Activated T-helper 17 cell treated with anti-CD3 and anti-CD28 coated beads, Interleukin-2, amount 50 U/mL, for 72 hours (primary cell): Measurements from ENCODE around the gene KCNJ5. TPM values are rescaled to one million over a fixed set of nuclear protein-coding genes. Genes with fewer than 3 reads are reported as not detected.
A peak's percentile ranks its signal among the peaks of the same experiment; 100 is the strongest.

ENCODE experiments used
- ATAC-seq: fragments of 150-1000 bp; cut with Tn5 transposase; replicated peaks from 2 replicates; pipeline ENCODE4 v1.10.0; 2021; ENCODE audit warnings: mild to moderate bottlenecking, moderate library complexity
- H3K27ac Mint-ChIP-seq: one replicate; pipeline ENCODE4 v1.8.0; 2022; ENCODE audit warnings: mixed read lengths
- H3K27me3 Mint-ChIP-seq: one replicate; pipeline ENCODE4 v1.8.0; 2022; ENCODE audit warnings: mixed read lengths
- H3K36me3 Mint-ChIP-seq: one replicate; pipeline ENCODE4 v1.8.0; 2022; ENCODE audit warnings: low read depth, mild to moderate bottlenecking, mixed read lengths
- H3K4me1 Mint-ChIP-seq: one replicate; pipeline ENCODE4 v1.8.0; 2022; ENCODE audit warnings: mixed read lengths
- H3K4me3 Mint-ChIP-seq: one replicate; pipeline ENCODE4 v1.8.0; 2022; ENCODE audit warnings: mild to moderate bottlenecking, mixed read lengths
- H3K9me3 Mint-ChIP-seq: one replicate; pipeline ENCODE4 v1.8.0; 2022; ENCODE audit warnings: mixed read lengths
- total RNA-seq, 2 donors: library from RNA; stranded (reverse); gene quantifications; one replicate each; pipeline ENCODE4 v1.2.3, GENCODE V29; 2022

KCNJ5 gene
- total RNA-seq, 2 donors from 2014 or later = not detected

- Mint-ChIP-seq H3K9me3 (no peaks in the 10 kb centered on the region), H3K27ac (no peak overlapping the region), H3K36me3 (no peaks in the 10 kb centered on the region), H3K27me3 (no peaks in the 10 kb centered on the region), H3K4me1 (no peaks in the 10 kb centered on the region), H3K4me3 (no peak overlapping the region)
- no peak for ATAC-seq
Observed at GRCh38 chr11:128934926-128935325, 43.8 kb downstream of the KCNJ5 start.

GRCh38 chr11:128936606-128937251 is 45.6 kb downstream of the KCNJ5 start:
- H3K36me3 Mint-ChIP-seq = no peaks in the 10 kb centered on the region
- no peak overlapping the region for H3K4me3 Mint-ChIP-seq
- no peaks in the 10 kb centered on the region for H3K4me1 Mint-ChIP-seq
- H3K27ac Mint-ChIP-seq = no peak overlapping the region
- ATAC-seq = no peak
- H3K9me3 Mint-ChIP-seq = no peaks in the 10 kb centered on the region
- no peaks in the 10 kb centered on the region for H3K27me3 Mint-ChIP-seq

- no peak overlapping the region for H3K27ac Mint-ChIP-seq
- no peaks in the 10 kb centered on the region for H3K36me3 Mint-ChIP-seq
- no peak overlapping the region for H3K4me3 Mint-ChIP-seq
- no peak for ATAC-seq
- H3K9me3 Mint-ChIP-seq = no peaks in the 10 kb centered on the region
- no peaks in the 10 kb centered on the region for H3K27me3 Mint-ChIP-seq
- H3K4me1 Mint-ChIP-seq = no peaks in the 10 kb centered on the region
Observed at GRCh38 chr11:128937480-128937879, 46.3 kb downstream of the KCNJ5 start.

- H3K4me1 Mint-ChIP-seq = no peaks in the 10 kb centered on the region
- H3K36me3 Mint-ChIP-seq = no peaks in the 10 kb centered on the region
- peak overlapping the region; percentile 71 for H3K27ac Mint-ChIP-seq
- H3K27me3 Mint-ChIP-seq = no peaks in the 10 kb centered on the region
- no peak overlapping the region for H3K4me3 Mint-ChIP-seq
- no peaks in the 10 kb centered on the region for H3K9me3 Mint-ChIP-seq
- no peak for ATAC-seq
Observed at GRCh38 chr11:128938156-128938885, 47.2 kb downstream of the KCNJ5 start.

- Mint-ChIP-seq H3K36me3 (no peaks in the 10 kb centered on the region), H3K4me3 (no peak overlapping the region), H3K27ac (no peak overlapping the region), H3K4me1 (no peaks in the 10 kb centered on the region), H3K9me3 (no peaks in the 10 kb centered on the region), H3K27me3 (peaks cover 2% of the 10 kb centered on the region)
- ATAC-seq = no peak
Observed at GRCh38 chr11:128939591-128939990, 48.4 kb downstream of the KCNJ5 start.

- H3K27me3 Mint-ChIP-seq = peaks cover 3% of the 10 kb centered on the region
- H3K4me1 Mint-ChIP-seq = no peaks in the 10 kb centered on the region
- no peak overlapping the region for H3K27ac Mint-ChIP-seq
- no peak overlapping the region for H3K4me3 Mint-ChIP-seq
- H3K36me3 Mint-ChIP-seq = no peaks in the 10 kb centered on the region
- no peak for ATAC-seq
- H3K9me3 Mint-ChIP-seq = no peaks in the 10 kb centered on the region
Observed at GRCh38 chr11:128940156-128940555, 49.0 kb downstream of the KCNJ5 start.

GRCh38 chr11:128940603-128941002 is 49.4 kb downstream of the KCNJ5 start:
- H3K4me1 Mint-ChIP-seq = no peaks in the 10 kb centered on the region
- no peak for ATAC-seq
- H3K27ac Mint-ChIP-seq = no peak overlapping the region
- no peak overlapping the region for H3K4me3 Mint-ChIP-seq
- H3K36me3 Mint-ChIP-seq = no peaks in the 10 kb centered on the region
- H3K27me3 Mint-ChIP-seq = peaks cover 5% of the 10 kb centered on the region
- H3K9me3 Mint-ChIP-seq = no peaks in the 10 kb centered on the region

- Mint-ChIP-seq H3K9me3 (no peaks in the 10 kb centered on the region), H3K4me3 (no peak overlapping the region), H3K27me3 (peaks cover 6% of the 10 kb centered on the region), H3K27ac (no peak overlapping the region), H3K4me1 (no peaks in the 10 kb centered on the region), H3K36me3 (no peaks in the 10 kb centered on the region)
- no peak for ATAC-seq
Observed at GRCh38 chr11:128941110-128941509, 50.0 kb downstream of the KCNJ5 start.

- Mint-ChIP-seq H3K4me3 (no peak overlapping the region), H3K4me1 (no peaks in the 10 kb centered on the region), H3K36me3 (no peaks in the 10 kb centered on the region), H3K9me3 (no peaks in the 10 kb centered on the region), H3K27me3 (peaks cover 6% of the 10 kb centered on the region), H3K27ac (no peak overlapping the region)
- ATAC-seq = no peak
Observed at GRCh38 chr11:128941573-128942271, 50.6 kb downstream of the KCNJ5 start.

- Mint-ChIP-seq H3K9me3 (no peaks in the 10 kb centered on the region), H3K4me3 (no peak overlapping the region), H3K36me3 (no peaks in the 10 kb centered on the region), H3K27ac (no peak overlapping the region), H3K27me3 (peaks cover 6% of the 10 kb centered on the region), H3K4me1 (no peaks in the 10 kb centered on the region)
- ATAC-seq = no peak
Observed at GRCh38 chr11:128942272-128942612, 51.1 kb downstream of the KCNJ5 start.

GRCh38 chr11:128942817-128943427 is 51.8 kb downstream of the KCNJ5 start, which contains the start of gene TP53AIP1:
TP53AIP1 (minus strand) TSS chr11:128942871; CDS start chr11:128937818, 5,053 bp downstream.
- peaks cover 6% of the 10 kb centered on the region for H3K27me3 Mint-ChIP-seq

GRCh38 chr11:128943428-128943976 is 52.3 kb downstream of the KCNJ5 start:
- Mint-ChIP-seq H3K4me1 (no peaks in the 10 kb centered on the region), H3K27ac (no peak overlapping the region), H3K9me3 (no peaks in the 10 kb centered on the region), H3K4me3 (no peak overlapping the region), H3K36me3 (no peaks in the 10 kb centered on the region), H3K27me3 (peaks cover 6% of the 10 kb centered on the region)
- no peak for ATAC-seq

More at GRCh38 chr11:128942817-128943427, 51.8 kb downstream of the KCNJ5 start, which contains the start of gene TP53AIP1:
- no peak within 1 kb of the TSS for H3K4me3 Mint-ChIP-seq
- no peaks in the 10 kb centered on the region for H3K9me3 Mint-ChIP-seq
- no peak for ATAC-seq
- H3K4me1 Mint-ChIP-seq = no peaks in the 10 kb centered on the region
- no peak within 1 kb of the TSS for H3K27ac Mint-ChIP-seq
- H3K36me3 Mint-ChIP-seq = no peaks in the 10 kb centered on the region

- Mint-ChIP-seq H3K9me3 (no peaks in the 10 kb centered on the region), H3K27me3 (peaks cover 9% of the 10 kb centered on the region), H3K4me1 (no peaks in the 10 kb centered on the region), H3K36me3 (no peaks in the 10 kb centered on the region), H3K4me3 (no peak overlapping the region), H3K27ac (no peak overlapping the region)
- ATAC-seq = no peak
Observed at GRCh38 chr11:128946648-128947047, 55.5 kb downstream of the KCNJ5 start.

- Mint-ChIP-seq H3K4me3 (no peak overlapping the region), H3K27me3 (peaks cover 9% of the 10 kb centered on the region), H3K36me3 (no peaks in the 10 kb centered on the region), H3K9me3 (no peaks in the 10 kb centered on the region), H3K4me1 (no peaks in the 10 kb centered on the region), H3K27ac (no peak overlapping the region)
- no peak for ATAC-seq
Observed at GRCh38 chr11:128947773-128948172, 56.6 kb downstream of the KCNJ5 start.
